ENCODE data around the gene NEK7. TPM values are rescaled to one million over a fixed set of nuclear protein-coding genes. Genes with fewer than 3 reads are reported as not detected.

The NEK7 gene
- total and polyA plus RNA-seq, 2 donors (not counting 1 experiment from before 2014, with no cell fraction given): 8.1 to 75.4 TPM

- no peaks in the 10 kb centered on the region for H3K9me3 Mint-ChIP-seq (ENCODE audit: insufficient read depth)
- Histone ChIP-seq H2AFZ (ENCODE audit: insufficient read depth, low read depth, low read length, poor library complexity, severe bottlenecking) (no peak overlapping the region), H3K36me3 (replicated peaks in 1 of 2; ENCODE audit: control extremely low read depth in 1 of 2, control insufficient read depth in 1 of 2, extremely low read depth in 1 of 2, insufficient read depth in 2 of 2, low read length in 1 of 2) (no peaks in the 10 kb centered on the region), H3K27ac (ENCODE audit: low read length in 2 of 2) (no peak overlapping the region), H3K4me1 (ENCODE audit: control insufficient read depth in 2 of 2, insufficient read depth in 2 of 2, low read length in 2 of 2) (no peaks in the 10 kb centered on the region), H3K27me3 (replicated peaks in 1 of 4; ENCODE audit: control extremely low read depth in 1 of 4, control insufficient read depth in 3 of 4, insufficient read depth in 4 of 4, low read length in 3 of 4) (no peaks in the 10 kb centered on the region), H3K79me2 (ENCODE audit: control insufficient read depth, insufficient read depth, low read length) (no peaks in the 10 kb centered on the region), H3K4me2 (replicated peaks; ENCODE audit: low read depth, low read length, poor library complexity, severe bottlenecking) (no peak overlapping the region), H3K9me3 (ENCODE audit: control extremely low read depth in 1 of 3, control insufficient read depth in 2 of 3, insufficient read depth in 1 of 3, low read length in 2 of 3) (no peaks in the 10 kb centered on the region), H3K4me3 (ENCODE audit: control extremely low read depth in 1 of 5, extremely low read depth in 1 of 5, insufficient read depth in 1 of 5, low read depth in 2 of 5, low read length in 4 of 5) (no peak overlapping the region), H4K20me1 (ENCODE audit: control insufficient read depth, insufficient read depth, low read length, poor library complexity, severe bottlenecking) (no peaks in the 10 kb centered on the region), H3K9ac (ENCODE audit: low read length) (no peak overlapping the region)
- ChIA-PET POLR2A (no interaction called here), CTCF (no interaction called here)
- no peak overlapping the region for H3K27ac Mint-ChIP-seq
- no peaks in the 10 kb centered on the region for H3K4me1 Mint-ChIP-seq
- peaks cover 3% of the 10 kb centered on the region for H3K27me3 Mint-ChIP-seq
- TF ChIP-seq CTCF (IDR thresholded peaks at IDR 0.05) (no peak), EZH2 (IDR thresholded peaks at IDR 0.05; ENCODE audit: borderline replicate concordance, insufficient read depth, low read depth, low read length, poor library complexity, severe bottlenecking) (no peak)
- WGBS (ENCODE audit: insufficient coverage): 100% methylated on average over 3 of the region's 3 CpGs
- no peak for ATAC-seq (ENCODE audit: low read depth)
- intact Hi-C loops (cut with micrococcal nuclease): no loop called here
- DNase-seq: no peak
- no peak overlapping the region for H3K4me3 Mint-ChIP-seq
Measured at GRCh38 chr1:198121056-198121826, 35.6 kb upstream of the NEK7 start.

GRCh38 chr1:198122693-198123092 lies 34.1 kb upstream of the NEK7 start:
- CTCF ChIA-PET: interaction anchor here (0.6 kb wide), 1 partner anchor 163 kb away, joined by 3 read pairs; no protein-coding TSS in a partner anchor
- ATAC-seq (ENCODE audit: low read depth): no peak
- H3K4me2 ChIP-seq (replicated peaks; ENCODE audit: low read depth, low read length, poor library complexity, severe bottlenecking): no peak overlapping the region

More at GRCh38 chr1:198122693-198123092, 34.1 kb upstream of the NEK7 start:
- H4K20me1 ChIP-seq (ENCODE audit: control insufficient read depth, insufficient read depth, low read length, poor library complexity, severe bottlenecking): no peaks in the 10 kb centered on the region
- no peak overlapping the region for H3K9ac ChIP-seq (ENCODE audit: low read length)
- no peak overlapping the region for H3K4me3 Mint-ChIP-seq
- H3K36me3 ChIP-seq (replicated peaks in 1 of 2; ENCODE audit: control extremely low read depth in 1 of 2, control insufficient read depth in 1 of 2, extremely low read depth in 1 of 2, insufficient read depth in 2 of 2, low read length in 1 of 2): no peaks in the 10 kb centered on the region
- H3K4me1 Mint-ChIP-seq: no peaks in the 10 kb centered on the region
- H2AFZ ChIP-seq (ENCODE audit: insufficient read depth, low read depth, low read length, poor library complexity, severe bottlenecking): no peak overlapping the region
- H3K79me2 ChIP-seq (ENCODE audit: control insufficient read depth, insufficient read depth, low read length): no peaks in the 10 kb centered on the region
- peaks cover 3% of the 10 kb centered on the region for H3K27me3 Mint-ChIP-seq
- no peaks in the 10 kb centered on the region for H3K27me3 ChIP-seq (replicated peaks in 1 of 4; ENCODE audit: control extremely low read depth in 1 of 4, control insufficient read depth in 3 of 4, insufficient read depth in 4 of 4, low read length in 3 of 4)
- POLR2A ChIA-PET: no interaction called here
- no peak for DNase-seq
- WGBS (ENCODE audit: insufficient coverage): no CpG with 5 or more reads among the region's 1 CpG
- no peaks in the 10 kb centered on the region for H3K4me1 ChIP-seq (ENCODE audit: control insufficient read depth in 2 of 2, insufficient read depth in 2 of 2, low read length in 2 of 2)
- no peak overlapping the region for H3K4me3 ChIP-seq (ENCODE audit: control extremely low read depth in 1 of 5, extremely low read depth in 1 of 5, insufficient read depth in 1 of 5, low read depth in 2 of 5, low read length in 4 of 5)
- TF ChIP-seq EZH2 (IDR thresholded peaks at IDR 0.05; ENCODE audit: borderline replicate concordance, insufficient read depth, low read depth, low read length, poor library complexity, severe bottlenecking) (no peak), CTCF (IDR thresholded peaks at IDR 0.05) (no peak)
- intact Hi-C loops (cut with micrococcal nuclease): no loop called here
- no peaks in the 10 kb centered on the region for H3K9me3 ChIP-seq (ENCODE audit: control extremely low read depth in 1 of 3, control insufficient read depth in 2 of 3, insufficient read depth in 1 of 3, low read length in 2 of 3)
- no peak overlapping the region for H3K27ac Mint-ChIP-seq
- H3K27ac ChIP-seq (ENCODE audit: low read length in 2 of 2): no peak overlapping the region
- no peaks in the 10 kb centered on the region for H3K9me3 Mint-ChIP-seq (ENCODE audit: insufficient read depth)

Measured in B cell (primary cell).